Measurements from ENCODE around the gene CCDC86. TPM values are rescaled to one million over a fixed set of nuclear protein-coding genes. Genes with fewer than 3 reads are reported as not detected.

Gene CCDC86
- total and polyA plus RNA-seq, 10 of the 15 experiments (the other 5 are each of a cell fraction or from before 2014, with no cell fraction given), result 2.0 to 87.2 (median 38.7) TPM

DNA sequence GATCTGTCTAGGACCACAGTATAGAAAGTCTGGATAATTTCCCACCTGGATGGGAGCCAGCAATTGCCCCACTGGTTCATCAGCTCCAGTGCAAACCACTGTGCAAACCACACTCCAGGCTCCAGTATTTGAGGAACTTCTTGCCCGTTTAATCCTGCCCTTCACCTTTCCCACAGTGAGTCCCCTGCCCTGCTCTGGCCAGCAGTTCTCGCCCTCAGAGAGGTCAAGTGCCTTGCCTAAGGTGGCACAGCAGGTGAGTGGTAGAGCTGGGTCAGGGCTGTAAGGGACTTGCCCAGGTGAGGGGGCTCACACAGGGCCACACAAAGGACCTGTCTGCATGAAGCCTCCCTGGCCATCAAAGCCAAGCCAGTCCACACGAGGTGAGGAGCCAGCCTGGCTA lies 32.7 kb upstream of the CCDC86 start:
- H3K36me3 ChIP-seq (ENCODE audit: control insufficient read depth in 2 of 2, insufficient read depth in 2 of 2, low read length in 1 of 2), result no peaks in the 10 kb centered on the region
- in situ Hi-C loops (cut with MboI) (no loop called here), intact Hi-C loops (cut with micrococcal nuclease; ENCODE audit: unreplicated experiment) (no loop called here)
- no peak overlapping the region for H2AFZ ChIP-seq (ENCODE audit: control insufficient read depth, low read depth, low read length)
- no peak for FAIRE-seq
- no peak for DNase-seq (ENCODE audit: low read depth, low spot score)
- H3K27ac ChIP-seq (ENCODE audit: control insufficient read depth, insufficient read depth), result no peak overlapping the region
- 0% methylated on average over 3 of the region's 3 CpGs for WGBS (ENCODE audit: insufficient coverage, insufficient replicate concordance, low lambda C conversion rate, missing lambda C conversion rate)
- H3K79me2 ChIP-seq (ENCODE audit: control insufficient read depth, insufficient read depth, low read length), result no peaks in the 10 kb centered on the region
- H3K4me2 ChIP-seq (ENCODE audit: control insufficient read depth, insufficient read depth), result no peak overlapping the region
- CTCF ChIA-PET, result interaction anchor here (1.0 to 1.2 kb wide), 2 partner anchors 22 to 25 kb away, joined by 4 to 5 read pairs; no protein-coding TSS in a partner anchor
- H3K4me3 ChIP-seq, result no peak overlapping the region
- RAD21 ChIA-PET (ENCODE audit: unreplicated experiment), result interaction anchor here (0.6 kb wide), 1 partner anchor 319 kb away, joined by 3 read pairs; no protein-coding TSS in a partner anchor
- H3K4me1 ChIP-seq (ENCODE audit: control insufficient read depth, insufficient read depth, low read length), result no peaks in the 10 kb centered on the region
- no peaks in the 10 kb centered on the region for H3K27me3 ChIP-seq (replicated peaks in 1 of 2; ENCODE audit: control insufficient read depth in 2 of 2, insufficient read depth in 2 of 2, low read length in 1 of 2)
- POLR2A ChIA-PET, result interaction anchor here (0.7 kb wide), 1 partner anchor 33 kb away, joined by 3 read pairs; no protein-coding TSS in a partner anchor
- no TSS peak for BruUV-seq (replicated peaks)
- SMC1A ChIA-PET (ENCODE audit: uncharacterized antibody, unreplicated experiment), result no interaction called here
- H3K9me3 ChIP-seq (replicated peaks; ENCODE audit: control insufficient read depth, insufficient read depth, low read length), result no peaks in the 10 kb centered on the region; the same call in 2 of the 3 replicates
- no peaks in the 10 kb centered on the region for H4K20me1 ChIP-seq (ENCODE audit: control insufficient read depth, insufficient read depth)
- H3K9ac ChIP-seq (ENCODE audit: control insufficient read depth, insufficient read depth, low read length), result no peak overlapping the region
- no peak for ATAC-seq
- TF ChIP-seq BCL11A (IDR thresholded peaks at IDR 0.05; ENCODE audit: low read depth, low read length), result no peak
- TF ChIP-seq, protein P1, sequence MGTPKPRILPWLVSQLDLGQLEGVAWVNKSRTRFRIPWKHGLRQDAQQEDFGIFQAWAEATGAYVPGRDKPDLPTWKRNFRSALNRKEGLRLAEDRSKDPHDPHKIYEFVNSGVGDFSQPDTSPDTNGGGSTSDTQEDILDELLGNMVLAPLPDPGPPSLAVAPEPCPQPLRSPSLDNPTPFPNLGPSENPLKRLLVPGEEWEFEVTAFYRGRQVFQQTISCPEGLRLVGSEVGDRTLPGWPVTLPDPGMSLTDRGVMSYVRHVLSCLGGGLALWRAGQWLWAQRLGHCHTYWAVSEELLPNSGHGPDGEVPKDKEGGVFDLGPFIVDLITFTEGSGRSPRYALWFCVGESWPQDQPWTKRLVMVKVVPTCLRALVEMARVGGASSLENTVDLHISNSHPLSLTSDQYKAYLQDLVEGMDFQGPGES (IDR thresholded peaks at IDR 0.05), result no peak
- no peak for TF ChIP-seq NBN (IDR thresholded peaks at IDR 0.05)
- TF ChIP-seq ZBTB40 (IDR thresholded peaks at IDR 0.05; ENCODE audit: borderline replicate concordance), result no peak
- TF ChIP-seq HDGF (IDR thresholded peaks at IDR 0.05), result no peak
- TF ChIP-seq, protein P2, sequence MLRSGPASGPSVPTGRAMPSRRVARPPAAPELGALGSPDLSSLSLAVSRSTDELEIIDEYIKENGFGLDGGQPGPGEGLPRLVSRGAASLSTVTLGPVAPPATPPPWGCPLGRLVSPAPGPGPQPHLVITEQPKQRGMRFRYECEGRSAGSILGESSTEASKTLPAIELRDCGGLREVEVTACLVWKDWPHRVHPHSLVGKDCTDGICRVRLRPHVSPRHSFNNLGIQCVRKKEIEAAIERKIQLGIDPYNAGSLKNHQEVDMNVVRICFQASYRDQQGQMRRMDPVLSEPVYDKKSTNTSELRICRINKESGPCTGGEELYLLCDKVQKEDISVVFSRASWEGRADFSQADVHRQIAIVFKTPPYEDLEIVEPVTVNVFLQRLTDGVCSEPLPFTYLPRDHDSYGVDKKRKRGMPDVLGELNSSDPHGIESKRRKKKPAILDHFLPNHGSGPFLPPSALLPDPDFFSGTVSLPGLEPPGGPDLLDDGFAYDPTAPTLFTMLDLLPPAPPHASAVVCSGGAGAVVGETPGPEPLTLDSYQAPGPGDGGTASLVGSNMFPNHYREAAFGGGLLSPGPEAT (IDR thresholded peaks at IDR 0.05; ENCODE audit: low read depth), result no peak
- no peak for TF ChIP-seq RAD21 (IDR thresholded peaks at IDR 0.05; ENCODE audit: insufficient read depth, low read depth, low read length)
- TF ChIP-seq E2F4 (IDR thresholded peaks at IDR 0.05; ENCODE audit: low read depth, low read length), result no peak
- TF ChIP-seq POLR2AphosphoS2 (IDR thresholded peaks at IDR 0.05; ENCODE audit: low read depth, low read length), result no peak
- TF ChIP-seq YBX1 (IDR thresholded peaks at IDR 0.05), result no peak
- no peak for TF ChIP-seq TBL1XR1 (IDR thresholded peaks at IDR 0.05; ENCODE audit: low read depth, low read length)
- TF ChIP-seq, protein P3, sequence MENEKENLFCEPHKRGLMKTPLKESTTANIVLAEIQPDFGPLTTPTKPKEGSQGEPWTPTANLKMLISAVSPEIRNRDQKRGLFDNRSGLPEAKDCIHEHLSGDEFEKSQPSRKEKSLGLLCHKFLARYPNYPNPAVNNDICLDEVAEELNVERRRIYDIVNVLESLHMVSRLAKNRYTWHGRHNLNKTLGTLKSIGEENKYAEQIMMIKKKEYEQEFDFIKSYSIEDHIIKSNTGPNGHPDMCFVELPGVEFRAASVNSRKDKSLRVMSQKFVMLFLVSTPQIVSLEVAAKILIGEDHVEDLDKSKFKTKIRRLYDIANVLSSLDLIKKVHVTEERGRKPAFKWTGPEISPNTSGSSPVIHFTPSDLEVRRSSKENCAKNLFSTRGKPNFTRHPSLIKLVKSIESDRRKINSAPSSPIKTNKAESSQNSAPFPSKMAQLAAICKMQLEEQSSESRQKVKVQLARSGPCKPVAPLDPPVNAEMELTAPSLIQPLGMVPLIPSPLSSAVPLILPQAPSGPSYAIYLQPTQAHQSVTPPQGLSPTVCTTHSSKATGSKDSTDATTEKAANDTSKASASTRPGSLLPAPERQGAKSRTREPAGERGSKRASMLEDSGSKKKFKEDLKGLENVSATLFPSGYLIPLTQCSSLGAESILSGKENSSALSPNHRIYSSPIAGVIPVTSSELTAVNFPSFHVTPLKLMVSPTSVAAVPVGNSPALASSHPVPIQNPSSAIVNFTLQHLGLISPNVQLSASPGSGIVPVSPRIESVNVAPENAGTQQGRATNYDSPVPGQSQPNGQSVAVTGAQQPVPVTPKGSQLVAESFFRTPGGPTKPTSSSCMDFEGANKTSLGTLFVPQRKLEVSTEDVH (IDR thresholded peaks at IDR 0.05; ENCODE audit: low read depth, partially characterized antibody), result no peak

Data from GM12878 (cell line).